GM18507 (cell line): ENCODE data around the gene NEDD9.

Experiments used
- DNase-seq: peaks from one replicate; pipeline ENCODE4 v3.0.0; 2011; ENCODE audit warnings: low read depth; ENCODE audit not compliant: insufficient read length; ENCODE audit errors: extremely low spot score
- FAIRE-seq: peaks from 2 replicates; lab custom pipeline; 2011; peaks lifted over from hg19 to GRCh38; lab: Jason Lieb, UNC

Gene NEDD9

DNA sequence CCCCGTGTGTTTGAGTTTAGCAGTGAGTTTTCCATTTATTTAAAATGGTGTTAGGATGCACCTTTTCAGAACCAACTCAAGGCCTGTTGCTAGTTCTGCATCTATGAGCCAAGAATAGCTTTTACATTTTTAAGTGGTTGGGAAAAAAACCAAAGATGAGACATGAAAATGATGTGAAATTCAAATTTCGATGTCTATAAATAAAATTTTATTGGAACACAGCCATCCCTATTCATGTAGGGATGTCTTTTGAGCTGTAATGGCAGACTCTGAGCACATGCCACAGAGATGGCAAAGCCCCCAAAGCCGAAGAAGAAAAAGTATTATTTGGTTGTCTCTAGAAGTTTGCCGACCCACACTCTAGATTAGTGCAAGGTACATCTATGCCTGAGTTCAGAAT lies 5.0 kb upstream of the NEDD9 start:
- DNase-seq (no peak), FAIRE-seq (no peak)

GRCh38 chr6:11236915-11237314 lies 4.4 kb upstream of the NEDD9 start:
- DNase-seq (no peak), FAIRE-seq (no peak)

- peak; percentile 79 for FAIRE-seq
- DNase-seq = no peak
Measured at GRCh38 chr6:11236076-11236750, 3.7 kb upstream of the NEDD9 start.

GRCh38 chr6:11235062-11235461 lies 2.6 kb upstream of the NEDD9 start:
- no peak for FAIRE-seq
- no peak for DNase-seq

GRCh38 chr6:11233673-11234573 lies 1.5 kb upstream of the NEDD9 start:
- no peak for FAIRE-seq
- no peak for DNase-seq

DNA sequence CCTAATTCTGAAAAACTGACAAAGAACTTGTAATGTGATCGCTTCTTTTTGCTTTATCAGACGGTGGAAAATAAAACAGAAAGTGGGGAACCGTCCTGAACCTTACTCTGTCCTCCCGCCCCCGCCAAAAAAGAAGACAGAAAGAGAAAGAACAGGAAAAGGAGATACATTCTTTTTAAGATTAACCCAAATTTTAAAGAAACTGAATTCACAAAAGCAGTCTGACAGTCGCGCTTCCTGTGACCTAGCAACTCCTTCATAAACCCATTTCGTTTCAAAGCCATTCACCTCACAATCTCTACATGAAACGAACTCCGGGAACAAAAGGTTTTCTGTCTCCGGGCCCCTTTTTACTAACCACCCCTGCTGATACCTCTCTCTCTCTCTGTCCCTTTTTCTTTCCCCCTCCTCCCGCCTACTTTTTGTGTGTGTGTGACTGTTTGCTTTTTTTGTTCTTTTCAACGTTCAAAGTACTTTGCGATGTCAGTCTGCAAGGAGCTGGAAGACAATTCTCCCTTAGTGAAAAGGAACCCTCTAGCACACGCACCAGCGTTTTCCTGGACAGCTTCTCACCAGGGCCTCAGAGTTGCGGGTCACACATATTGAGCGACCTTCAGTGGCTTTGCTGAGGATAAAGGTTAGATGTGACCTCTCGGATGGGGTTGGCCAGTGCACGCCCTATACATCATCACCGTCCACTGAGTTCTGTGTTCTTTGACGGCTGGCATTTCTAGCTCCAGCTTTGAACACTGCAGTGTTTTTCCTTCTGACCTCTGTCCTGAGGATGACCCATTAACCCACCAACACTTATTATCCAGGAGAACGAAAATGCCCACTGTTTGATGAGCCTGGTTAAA lies 530 bp upstream of the NEDD9 start:
- FAIRE-seq = no peak
- no peak for DNase-seq

DNA sequence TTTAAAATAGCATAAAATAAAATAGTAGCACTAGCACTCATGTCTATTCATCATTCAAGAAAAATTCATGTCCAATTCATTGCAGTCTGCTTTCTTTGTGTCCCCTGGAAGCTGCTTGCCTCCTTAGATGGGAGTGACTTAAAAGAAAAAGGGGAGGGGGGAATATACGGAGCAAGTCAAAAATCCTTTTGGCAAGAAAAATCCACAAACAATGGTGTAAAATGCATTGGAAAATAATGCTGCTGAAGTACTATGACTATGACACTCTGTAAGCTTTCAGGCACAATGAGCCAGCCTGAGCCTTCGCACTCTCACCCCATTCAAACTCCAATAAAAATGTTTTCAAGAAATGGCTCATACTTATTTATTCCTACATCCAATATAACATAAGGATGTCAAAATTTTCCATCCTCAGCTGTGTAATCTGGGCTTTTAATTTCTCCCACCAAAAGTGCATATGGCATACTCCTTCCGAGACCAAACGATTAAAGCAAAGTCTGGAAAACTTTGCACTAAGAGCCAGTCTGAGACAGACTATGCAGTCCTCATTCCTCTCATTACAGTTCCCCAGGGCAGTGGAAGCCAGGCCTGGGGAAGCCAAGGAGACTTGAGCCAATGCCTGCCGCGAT lies 790 bp downstream of the NEDD9 start:
- FAIRE-seq (peak; percentile 15), DNase-seq (no peak)

DNA sequence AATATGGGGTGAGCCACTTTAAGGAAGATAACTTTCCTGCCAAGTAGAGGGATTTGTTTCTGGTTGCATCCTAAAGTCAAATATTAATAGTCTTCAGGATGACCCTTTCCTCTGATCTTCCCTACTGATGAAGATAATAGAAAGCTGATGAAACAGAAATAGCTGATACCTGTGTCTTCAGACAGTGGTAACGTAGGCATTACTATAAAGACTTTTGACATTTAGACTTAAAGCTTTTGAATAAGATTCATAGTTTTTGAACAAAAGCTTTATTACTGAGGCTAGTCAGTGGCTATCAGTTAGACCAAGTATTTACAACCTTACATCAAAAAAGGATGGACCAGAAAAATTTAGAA lies 1.4 kb downstream of the NEDD9 start:
- DNase-seq = no peak
- FAIRE-seq = no peak

DNA sequence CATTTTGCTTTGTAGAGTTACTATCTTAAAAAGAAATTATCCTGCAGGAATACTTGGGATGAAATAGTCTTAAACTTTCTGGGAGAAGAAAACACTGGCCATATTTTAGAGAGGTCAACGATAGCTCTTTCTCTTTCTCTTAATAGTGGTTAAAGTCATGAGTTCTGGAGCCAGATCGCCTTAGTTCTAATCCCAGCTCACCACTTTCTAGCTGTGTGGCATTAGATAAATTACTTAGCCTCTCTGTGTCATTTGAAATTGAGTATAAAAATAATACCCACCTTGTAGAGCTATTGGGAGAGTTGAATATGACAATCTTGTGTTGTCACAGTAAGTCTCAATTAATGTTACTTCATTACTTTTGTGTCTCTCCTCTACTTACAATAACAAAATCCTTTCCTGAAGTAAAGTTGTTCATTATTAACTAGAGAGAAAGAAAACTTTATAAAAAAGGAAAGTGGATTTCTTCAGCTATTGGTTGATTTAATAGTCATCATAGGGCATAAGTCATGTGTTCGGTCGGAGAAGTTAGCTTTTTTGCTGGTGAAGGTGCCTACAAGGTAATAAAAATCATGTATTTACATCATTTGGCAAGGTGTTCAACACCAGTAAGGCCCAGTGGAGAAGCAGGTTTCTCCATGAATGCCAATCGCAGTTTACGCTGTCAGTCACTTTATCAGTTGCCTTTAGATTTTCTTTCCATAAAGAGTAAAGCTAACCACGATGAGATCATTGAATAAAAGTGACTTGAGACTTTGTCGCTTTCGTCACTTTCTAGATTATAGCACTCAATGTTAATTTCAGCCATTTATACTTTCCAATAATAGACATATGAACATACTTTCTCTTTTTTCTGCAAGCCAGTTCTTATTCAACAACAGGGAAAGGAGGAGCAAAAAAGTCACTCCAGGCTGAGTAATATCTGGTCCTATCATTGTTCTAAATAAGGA lies 2.0 kb downstream of the NEDD9 start:
- DNase-seq = no peak
- no peak for FAIRE-seq

- FAIRE-seq (no peak), DNase-seq (no peak)
Measured at GRCh38 chr6:11229655-11230046, 2.8 kb downstream of the NEDD9 start.

- DNase-seq = no peak
- no peak for FAIRE-seq
Measured at GRCh38 chr6:11228935-11229654, 3.4 kb downstream of the NEDD9 start.

- FAIRE-seq = no peak
- DNase-seq = no peak
Measured at GRCh38 chr6:11227698-11228097, 4.8 kb downstream of the NEDD9 start.

DNA sequence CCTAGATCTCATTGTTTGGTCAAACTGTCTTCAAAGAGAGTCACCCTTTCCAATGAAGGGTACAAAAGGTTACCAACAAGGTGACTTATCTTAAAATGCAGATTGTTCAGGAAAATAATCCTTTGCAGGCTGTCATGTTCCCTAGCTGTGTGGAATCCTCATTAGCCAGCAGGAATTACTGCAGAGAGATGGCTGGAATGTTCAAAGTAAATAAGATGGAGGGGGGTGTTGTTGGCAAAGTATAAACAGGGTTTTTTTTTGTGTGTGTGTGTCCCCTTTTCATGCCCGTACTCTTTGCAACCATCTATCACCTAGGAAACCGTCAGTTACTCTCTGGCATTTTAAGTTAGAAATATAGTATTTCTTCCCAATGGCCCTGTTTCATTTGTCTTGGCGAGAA lies 6.5 kb downstream of the NEDD9 start:
- no peak for DNase-seq
- no peak for FAIRE-seq

GRCh38 chr6:11224966-11225463 lies 7.5 kb downstream of the NEDD9 start:
- FAIRE-seq = no peak
- no peak for DNase-seq

GRCh38 chr6:11224252-11224965 lies 8.1 kb downstream of the NEDD9 start:
- FAIRE-seq (peak; percentile 80), DNase-seq (no peak)

DNA sequence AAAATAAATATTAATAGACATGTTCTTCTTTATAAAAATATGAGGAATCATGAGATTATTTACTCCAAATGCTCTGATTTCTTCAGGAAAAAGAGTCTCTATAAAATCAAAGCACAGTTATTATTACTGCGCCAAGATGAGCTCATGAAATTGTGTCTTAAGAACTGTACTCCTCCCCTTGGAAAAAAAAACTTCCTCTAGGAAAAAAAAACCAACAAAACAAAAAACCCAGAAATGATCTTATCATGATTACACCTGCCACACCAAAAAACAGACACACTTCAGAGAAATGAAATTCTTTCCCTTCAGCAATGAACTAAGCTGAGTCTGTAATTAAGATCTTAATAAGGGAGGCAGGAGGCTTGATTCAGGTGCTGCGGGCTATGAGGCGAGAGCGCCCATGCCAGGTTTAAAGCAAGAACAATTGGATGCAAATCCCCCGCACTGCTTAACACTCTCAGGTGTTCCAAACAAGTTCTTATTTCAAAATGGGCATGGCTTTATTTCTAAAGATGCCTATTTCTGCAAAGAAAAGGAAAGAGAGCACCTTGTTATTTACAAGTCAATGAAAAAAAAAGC lies 9.1 kb downstream of the NEDD9 start:
- DNase-seq (no peak), FAIRE-seq (no peak)
